T follicular helper cell (primary cell): ENCODE data around the gene SGK2.
A peak's percentile ranks its signal among the peaks of the same experiment; 100 is the strongest.

Experiments
- DNase-seq: peaks from one replicate; pipeline ENCODE4 v3.0.0-alpha.2; 2020; ENCODE audit warnings: low read depth
- total RNA-seq, 2 experiments: gene quantifications; one replicate each; lab custom pipeline; 2026; lab: John Stamatoyannopoulos, UW

SGK2 gene
- total RNA-seq, result 0.13 to 0.84 reads per million in 2 experiments

DNA sequence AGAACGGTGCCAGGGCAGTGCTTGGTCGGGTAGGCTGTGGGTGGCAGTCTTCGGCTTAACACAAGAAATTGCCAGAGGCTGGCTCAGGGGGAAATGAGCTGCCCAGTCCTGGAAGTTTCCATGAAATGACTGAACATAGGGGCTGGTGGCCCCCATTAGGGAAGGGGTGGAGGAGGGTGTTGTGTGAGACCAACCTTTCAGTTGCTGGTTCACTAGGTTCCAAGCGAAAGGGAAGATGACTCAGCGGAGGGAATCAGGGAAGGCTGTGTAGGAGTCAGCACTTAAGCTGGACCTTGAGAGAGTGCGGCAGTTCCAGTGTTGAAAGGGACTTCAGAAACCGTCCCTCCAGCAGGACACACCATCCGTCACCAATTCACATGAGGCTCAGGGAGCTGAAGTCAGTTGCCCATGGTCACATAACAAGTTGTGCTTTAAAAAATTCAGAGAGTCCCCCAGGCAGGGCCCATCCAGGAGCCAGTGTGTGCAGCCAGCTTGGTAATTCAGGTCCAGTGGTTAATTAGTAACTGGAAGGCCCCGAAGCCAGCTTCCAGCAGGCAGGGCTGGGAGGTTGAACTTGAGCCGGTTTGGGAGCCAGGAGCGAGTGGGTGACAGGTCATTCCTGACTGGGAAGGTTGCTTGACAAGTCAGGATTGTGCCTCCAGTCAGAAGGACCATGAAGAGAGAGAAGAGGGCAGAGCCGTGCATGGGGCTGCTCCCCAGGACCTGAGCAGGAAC is at the start of gene SGK2:
SGK2 (plus strand) TSS at position 616 of the 735 bp plus-strand sequence. CDS start 7,469 bp downstream, outside the sequence.
- no peak for DNase-seq

DNA sequence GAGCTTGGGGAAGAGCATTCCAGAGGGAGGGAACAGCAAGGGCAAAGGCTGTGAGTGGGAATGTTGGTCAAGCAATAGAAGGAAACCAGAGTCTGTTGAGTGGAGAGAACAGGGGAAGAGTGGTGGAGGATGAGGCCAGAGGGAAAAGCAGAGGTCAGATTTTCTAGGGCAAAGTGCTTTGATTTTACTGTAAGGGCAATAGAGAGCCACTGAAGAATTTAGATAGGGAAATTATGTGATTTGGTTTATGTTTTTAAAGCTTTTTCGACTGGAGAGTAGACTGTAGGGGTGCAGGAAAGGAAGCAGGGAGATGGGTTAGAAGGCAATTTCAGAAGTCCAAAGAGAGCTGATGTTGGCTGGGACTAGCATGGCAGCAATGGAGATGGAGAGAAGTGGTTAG is 46.9 kb upstream of the SGK2 start:
- no peak for DNase-seq

DNA sequence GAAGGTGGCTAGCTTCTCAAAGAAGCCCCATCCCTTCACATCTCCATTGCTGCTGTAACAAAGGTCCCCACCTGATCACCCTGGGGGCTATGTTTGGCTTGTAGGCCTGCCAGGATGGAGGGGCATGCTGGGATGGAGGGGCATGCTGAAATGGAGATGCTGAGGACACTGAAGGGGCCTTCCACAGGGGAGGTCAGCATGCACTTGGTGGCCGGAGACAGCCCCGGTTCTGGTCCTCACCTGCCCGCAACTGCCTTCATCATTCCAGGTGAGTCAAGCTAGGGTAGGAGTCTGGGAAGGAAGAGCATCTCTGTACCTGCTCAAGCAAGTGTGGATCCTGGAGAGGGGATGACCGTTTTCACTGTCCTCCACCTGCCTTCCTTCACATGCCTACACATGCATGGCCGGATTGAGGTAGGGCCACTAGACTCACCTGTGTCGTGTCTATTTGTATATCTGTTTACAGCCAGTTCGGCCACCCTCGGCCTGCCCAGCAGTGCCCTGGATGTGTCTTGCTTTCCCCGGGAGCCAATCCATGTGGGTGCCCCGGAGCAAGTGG is 45.4 kb upstream of the SGK2 start:
- no peak for DNase-seq

DNA sequence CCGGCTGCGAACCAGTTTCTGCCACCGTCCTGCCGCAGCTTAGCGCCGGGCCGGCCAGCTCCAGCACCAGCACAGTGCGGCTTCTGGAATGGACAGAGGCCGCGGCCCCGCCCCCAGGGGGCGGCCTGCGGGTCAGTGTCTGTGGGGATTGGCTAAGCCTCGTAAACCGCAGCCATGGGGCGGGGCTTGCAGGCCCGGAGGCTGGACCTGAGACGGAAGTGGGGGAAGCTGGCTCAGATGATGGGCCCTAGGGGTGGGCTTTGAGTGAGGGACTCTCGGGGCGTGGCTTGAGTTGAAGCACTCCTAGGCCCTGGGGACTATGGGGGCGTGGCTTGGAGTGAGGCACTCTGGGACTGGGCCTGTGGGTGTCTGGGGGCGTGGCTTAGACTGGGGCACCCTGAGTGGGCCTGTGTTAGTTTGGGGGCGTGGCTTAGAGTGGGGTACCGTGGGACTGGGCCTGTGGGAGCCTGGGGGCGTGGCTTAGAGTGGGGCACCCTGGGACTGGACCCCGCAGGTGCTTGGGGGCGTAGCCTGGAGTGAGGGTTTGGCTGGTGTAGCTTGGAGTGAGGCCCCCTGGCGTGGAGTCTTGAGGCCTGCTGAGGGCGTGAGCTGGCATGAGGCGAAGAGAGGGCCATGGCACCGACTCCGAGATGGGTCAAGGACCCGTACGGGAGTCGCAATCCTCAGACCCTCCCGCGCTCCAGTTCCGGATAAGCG is 44.7 kb upstream of the SGK2 start:
- peak; percentile 87 for DNase-seq

DNA sequence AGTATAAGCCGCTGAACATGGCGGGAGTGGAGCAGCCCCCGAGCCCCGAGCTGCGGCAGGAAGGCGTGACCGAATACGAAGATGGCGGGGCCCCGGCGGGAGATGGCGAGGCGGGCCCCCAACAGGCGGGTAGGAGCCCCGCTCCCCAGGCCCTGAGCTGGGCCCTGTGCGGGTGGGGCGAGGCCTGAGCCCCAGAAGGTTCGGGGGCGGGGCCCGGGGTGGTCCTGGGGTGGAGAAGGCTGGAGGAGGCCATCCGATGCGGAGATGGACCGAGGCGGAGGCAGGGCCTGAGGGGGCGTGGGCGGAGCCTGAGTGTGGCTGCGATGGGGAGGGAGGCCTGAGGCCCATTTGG is 44.2 kb upstream of the SGK2 start:
- no peak for DNase-seq

DNA sequence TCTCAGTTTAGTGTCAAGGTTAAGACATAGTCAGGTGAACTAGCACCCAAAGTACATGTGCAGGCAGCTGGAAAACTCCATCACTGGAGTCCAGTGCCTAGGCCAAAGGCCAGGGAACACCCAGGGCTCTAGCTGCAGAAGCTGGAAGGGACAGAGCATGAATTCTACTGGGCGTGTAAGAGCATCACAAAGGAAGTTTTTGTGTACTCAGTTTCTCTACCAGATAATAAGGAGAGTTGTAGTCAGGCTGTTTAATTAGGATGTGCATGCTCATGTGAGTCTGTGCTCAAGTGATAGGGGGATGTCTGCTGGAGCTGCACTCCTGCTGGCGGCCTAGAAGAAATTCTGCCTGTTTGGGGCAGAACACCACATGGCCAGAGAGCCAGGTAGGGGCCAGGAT is 43.2 kb upstream of the SGK2 start:
- no peak for DNase-seq

DNA sequence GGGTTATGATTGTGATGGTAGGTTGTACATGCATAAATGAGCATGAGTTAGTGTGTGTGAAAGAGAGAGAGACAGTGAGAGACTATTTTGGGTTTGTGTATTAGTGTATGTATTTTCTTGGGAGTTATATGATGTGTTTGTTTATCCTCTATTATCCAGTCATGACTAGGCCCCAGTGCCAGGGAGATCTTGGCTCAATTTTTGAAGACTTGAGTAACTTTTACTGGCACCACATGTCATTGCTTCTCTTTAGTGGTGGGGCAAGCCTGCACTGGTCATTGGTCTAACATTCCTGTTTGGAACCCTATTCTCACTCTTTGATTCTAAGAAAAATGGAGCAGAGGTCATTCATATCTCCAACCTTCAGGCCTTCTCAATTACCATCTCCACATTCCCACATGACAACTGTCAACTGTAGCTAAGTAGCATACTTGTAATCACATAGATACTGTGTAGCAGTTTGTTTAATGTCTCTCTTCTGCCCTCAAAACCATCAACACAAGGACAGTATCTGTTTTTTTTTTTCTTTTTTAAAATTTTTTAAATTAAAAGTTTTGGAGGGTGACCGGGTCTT is 42.5 kb upstream of the SGK2 start:
- DNase-seq, result no peak

DNA sequence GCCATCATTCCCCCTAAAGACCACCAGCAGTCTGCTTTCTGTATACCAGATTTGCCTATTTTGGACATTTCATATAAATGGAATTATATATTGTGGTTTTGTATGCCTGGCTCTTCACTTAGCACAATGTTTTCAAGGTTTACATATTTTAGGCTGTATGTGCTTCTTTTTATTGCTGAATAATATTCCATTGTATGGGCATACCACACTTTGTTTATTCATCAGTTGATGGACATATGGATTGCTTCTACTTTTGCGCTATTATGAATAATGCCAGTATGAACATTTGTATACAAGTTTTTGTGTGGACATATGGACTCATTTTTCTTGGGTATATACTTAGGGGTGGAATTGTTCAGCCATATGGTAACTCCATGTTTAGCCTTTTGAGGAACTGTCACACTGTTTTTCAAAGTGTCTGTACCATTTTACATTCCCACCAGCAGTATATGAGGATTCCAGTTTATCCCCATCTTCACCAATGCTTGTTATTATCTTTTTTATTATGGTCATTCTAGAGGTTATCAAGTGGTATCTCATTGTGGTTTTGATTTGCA is 38.7 kb upstream of the SGK2 start:
- no peak for DNase-seq

DNA sequence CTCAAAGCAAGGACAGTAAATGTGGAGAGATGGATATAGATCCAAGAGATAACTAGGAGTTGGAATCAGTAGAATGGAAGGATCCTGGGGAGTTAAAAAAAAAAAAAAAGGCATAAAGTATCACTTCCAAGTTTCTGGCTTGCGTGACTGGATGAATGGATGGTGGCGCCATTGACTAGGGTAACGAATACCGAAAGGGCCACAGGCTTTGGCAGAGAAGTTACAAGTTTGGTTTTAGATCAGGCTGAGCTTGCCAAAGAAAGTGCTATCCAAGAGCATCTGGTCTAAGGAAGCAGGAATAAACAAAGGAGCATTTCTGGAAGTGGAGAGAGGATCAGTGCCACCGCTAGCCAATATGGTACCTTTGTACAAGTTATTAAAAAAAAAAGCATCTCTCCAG is 33.8 kb upstream of the SGK2 start:
- DNase-seq, result no peak

DNA sequence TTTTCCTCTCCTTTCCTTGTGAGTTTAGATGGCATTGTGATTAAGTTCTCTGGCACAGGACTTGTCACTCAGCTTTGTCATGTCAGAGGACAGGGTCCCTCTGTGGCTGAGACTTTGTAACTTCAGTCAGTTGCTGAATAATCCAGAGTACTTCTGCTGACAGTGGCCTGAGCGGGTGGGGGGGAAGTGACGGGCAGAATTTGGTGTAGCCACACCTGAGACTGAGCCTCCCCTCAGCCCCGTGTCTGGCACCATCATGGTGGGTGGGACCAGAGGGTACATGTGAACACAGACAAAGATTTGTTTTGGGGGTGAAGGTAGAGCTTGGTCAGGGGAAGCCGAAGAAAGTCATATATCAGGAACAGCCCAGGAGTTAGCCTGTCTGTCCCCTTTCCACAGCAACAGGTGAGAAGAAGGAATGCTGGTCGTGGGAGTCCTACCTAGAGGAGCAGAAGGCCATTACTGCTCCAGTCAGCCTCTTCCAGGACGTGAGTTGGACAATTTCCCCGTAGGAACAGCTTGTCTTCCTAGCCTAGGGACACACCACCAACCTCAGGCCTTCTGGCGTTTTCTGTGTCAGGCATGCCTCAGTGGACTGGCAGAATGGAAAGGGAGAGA is 30.5 kb upstream of the SGK2 start:
- DNase-seq, result no peak

DNA sequence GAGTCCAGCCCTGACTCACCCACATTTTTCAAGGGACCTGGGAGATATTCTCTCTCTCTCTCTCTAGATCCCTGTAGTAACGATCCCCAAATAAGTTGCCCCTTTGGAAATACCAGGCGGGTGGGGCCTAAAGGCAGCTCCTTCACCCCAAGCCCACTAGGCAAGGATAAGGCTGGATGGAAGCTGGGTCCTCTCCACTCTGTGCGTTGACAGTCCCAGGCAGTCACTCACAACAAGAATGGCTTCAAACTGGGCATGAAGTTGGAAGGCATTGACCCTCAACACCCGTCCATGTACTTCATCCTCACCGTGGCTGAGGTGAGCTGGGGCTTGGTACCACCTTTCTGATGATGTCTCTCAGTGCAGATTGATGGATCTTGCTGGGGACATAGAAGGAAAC is 29.8 kb upstream of the SGK2 start:
- DNase-seq, result no peak

DNA sequence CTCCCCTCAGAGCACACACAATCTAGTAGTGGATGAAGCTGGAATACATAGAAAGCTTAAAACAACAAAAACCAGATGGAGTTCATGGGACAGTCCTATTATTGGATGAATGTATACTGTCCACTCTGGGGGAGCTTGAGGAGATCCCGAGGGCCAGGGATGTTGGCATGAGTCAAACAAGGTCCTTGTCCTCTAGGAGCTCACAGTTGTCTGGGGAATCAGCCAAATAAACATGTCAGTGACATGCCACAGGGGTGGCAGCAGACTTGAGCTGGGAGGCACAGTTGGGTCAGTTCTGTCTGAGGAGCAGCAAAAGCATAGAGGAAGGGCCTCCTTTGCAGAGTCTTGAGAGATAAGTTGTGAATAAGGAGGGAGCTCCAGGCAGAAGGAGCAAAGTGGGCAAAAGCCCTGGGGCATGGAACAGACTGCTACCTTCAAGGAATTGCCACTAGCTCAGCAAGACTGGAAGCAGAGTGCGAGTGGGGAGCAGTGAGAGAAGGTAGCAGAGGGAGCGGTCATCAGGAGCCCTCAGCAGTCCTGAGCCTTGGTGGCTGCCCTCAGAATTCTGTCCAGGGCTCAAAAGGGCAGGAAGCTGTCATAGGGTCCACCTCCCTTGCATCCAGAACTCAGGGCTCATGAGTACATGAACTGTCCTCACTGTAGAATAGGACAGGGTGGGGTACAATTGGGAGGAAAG is 29.2 kb upstream of the SGK2 start:
- no peak for DNase-seq

DNA sequence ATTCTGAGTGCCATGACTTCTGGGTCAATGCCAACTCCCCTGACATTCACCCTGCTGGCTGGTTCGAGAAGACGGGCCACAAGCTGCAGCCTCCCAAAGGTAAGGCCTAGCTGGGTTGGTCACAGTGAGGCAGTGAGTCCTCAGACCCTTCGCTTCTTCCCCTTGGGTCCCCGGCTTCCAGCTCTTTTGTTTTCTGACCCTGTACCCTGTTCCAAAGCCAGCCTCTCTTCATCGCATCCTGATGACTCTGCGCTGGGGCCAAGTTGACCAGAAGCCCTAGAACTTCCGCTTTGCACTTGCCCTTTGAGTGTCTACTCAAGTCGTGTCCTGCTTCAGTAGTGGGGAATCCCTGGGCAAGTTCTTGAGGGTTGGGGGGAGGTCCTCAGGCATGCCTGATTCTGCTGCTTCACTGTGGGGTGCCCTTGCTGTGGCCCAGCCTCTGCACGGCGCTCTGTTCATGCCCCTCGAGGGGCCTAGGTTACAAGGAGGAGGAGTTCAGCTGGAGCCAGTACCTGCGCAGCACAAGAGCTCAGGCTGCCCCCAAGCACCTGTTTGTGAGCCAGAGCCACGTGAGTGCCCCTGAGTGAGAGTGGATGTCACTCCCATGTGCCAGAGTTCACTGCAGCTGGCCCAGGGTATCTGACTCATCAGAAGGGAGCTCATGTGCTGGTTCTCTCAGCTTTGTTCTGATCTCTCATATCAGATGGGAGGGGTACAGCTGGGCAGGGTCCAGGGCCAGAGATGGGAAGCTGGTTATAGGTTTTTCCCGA is 28.3 kb upstream of the SGK2 start:
- DNase-seq, result no peak

DNA sequence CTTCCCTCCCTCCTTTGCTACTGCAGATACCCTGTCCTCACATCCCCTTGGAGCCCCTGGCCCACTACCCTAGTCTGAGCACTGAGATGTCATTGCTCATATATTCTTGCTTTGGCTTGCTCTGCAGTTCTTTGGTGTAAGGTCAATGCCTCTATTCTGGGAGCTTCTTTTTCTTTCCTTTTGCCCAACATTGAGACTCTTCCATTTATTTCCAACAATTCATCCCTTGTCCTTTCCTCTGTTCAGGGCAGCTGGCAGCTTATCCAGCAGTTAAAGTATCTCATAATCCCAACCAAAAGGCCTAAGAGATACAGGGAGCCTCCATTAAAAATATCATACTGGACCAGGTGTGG is 27.8 kb upstream of the SGK2 start:
- DNase-seq, result no peak

DNA sequence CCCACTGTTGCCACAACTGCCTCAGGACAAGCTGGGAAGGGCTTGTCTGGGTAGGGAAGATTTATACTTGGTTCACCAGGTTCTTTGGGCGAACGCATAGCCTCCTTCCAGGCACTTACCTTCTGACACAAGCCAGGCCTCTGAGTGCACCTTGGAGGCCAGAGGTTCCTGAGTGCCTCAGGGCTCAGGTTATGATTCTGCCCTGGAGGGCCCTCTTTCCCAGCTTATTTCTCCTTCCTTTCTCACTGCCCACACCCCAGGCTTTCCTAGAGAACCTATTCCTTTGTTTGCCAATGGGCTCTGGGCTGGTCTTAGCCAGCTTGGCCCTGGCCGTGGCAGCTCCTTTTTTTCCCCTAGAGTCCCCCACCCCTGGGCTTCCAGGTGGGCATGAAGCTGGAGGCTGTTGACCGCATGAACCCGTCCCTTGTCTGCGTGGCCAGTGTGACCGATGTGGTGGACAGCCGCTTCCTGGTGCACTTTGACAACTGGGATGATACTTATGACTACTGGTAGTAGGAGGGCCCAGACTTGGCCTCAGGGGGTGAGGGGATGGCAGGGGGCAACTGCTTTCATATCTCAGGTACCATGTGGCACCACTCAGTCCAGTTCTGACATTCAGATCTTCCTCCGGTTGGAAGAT is 26.3 kb upstream of the SGK2 start:
- no peak for DNase-seq

DNA sequence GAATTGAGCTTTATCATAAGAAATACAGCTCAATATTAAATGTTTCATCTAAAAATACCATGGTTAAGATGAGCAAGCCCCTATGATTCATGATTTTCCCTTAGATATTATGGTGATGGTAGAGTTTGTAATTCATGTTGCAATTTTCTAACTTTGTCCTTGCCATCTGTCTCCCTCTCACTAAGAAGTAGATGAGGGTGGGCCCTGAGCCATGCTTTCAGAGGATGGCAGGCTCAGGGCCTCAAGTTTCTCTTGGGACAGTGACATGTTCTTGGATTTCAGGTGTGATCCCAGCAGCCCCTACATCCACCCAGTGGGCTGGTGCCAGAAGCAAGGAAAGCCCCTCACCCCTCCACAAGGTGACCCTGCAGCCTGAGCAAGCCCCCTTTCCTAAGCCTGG is 25.8 kb upstream of the SGK2 start:
- DNase-seq, result no peak

DNA sequence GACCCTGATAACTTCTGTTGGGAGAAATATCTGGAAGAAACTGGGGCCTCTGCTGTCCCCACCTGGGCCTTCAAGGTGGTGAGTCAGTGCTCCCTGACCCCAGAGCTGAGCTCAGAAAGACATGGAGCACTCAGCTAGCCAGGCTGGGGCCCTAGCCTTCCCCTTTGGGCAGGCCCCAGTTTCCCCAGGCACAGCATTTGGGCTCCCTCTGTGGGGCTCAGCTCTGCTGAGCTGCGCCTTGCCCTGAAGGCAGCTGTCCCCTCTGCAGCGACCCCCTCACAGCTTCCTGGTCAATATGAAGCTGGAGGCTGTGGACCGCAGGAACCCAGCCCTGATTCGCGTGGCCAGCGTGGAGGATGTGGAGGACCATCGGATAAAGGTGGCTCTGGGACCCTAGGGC is 24.8 kb upstream of the SGK2 start:
- DNase-seq, result no peak

DNA sequence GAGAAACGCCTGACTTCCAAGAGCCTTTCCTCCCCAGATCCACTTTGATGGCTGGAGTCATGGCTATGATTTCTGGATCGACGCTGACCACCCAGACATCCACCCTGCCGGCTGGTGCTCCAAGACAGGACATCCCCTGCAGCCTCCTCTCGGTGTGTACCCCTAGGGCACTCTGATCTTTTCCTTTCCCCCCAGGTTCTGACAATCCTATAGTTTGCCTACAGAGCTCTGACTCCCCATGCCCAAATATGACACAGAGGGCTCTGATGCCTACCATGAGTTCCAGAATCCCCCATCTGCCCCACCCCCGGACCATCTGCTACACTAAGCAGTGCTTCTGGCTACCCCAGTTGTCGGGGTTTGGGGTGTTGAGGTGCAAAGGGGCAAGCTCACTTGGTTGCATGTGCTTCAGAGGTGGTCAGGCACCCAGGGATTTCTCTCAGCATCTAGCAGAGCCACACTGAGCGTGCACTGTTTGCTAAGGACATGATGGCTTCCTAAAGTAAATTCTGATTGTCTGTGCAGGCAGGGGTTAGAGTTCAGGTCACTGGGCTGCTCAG is 24.0 kb upstream of the SGK2 start:
- DNase-seq, result no peak

DNA sequence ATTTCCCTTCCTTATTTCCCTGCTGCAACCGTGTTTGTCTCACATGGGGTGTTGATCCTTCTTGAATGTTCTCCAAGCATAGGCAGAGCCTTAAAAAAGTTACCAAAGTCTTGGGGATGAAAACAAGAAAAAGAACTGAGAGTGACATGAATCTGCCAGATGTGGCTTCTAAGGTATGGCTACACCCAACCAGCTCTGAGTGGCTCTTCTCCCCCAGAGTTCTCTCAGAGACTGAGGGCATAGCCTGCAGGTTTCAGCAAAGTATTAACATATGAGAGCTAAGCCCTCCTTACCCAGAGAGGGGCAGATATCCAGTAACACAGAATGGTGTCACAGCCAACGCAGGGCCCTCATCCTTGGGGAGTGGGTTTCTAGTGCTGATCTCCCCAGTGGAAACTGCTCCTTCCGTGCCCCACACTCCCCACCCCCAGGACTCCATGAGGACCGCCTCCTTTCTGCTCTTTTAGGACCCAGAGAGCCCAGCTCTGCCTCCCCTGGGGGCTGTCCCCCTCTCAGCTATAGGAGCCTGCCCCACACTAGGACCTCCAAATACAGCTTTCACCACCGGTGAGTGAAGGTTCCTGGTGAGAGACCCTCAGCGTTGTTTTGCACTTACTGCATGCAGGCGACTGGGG is 23.3 kb upstream of the SGK2 start:
- no peak for DNase-seq
